Measurements from ENCODE around the gene SHD. TPM values are rescaled to one million over a fixed set of nuclear protein-coding genes. Genes with fewer than 3 reads are reported as not detected.

The SHD gene
- total and polyA plus RNA-seq, 2 of the 8 experiments (the other 6 are each of a cell fraction or from before 2014, with no cell fraction given) = 5.8 to 10.7 TPM

DNA sequence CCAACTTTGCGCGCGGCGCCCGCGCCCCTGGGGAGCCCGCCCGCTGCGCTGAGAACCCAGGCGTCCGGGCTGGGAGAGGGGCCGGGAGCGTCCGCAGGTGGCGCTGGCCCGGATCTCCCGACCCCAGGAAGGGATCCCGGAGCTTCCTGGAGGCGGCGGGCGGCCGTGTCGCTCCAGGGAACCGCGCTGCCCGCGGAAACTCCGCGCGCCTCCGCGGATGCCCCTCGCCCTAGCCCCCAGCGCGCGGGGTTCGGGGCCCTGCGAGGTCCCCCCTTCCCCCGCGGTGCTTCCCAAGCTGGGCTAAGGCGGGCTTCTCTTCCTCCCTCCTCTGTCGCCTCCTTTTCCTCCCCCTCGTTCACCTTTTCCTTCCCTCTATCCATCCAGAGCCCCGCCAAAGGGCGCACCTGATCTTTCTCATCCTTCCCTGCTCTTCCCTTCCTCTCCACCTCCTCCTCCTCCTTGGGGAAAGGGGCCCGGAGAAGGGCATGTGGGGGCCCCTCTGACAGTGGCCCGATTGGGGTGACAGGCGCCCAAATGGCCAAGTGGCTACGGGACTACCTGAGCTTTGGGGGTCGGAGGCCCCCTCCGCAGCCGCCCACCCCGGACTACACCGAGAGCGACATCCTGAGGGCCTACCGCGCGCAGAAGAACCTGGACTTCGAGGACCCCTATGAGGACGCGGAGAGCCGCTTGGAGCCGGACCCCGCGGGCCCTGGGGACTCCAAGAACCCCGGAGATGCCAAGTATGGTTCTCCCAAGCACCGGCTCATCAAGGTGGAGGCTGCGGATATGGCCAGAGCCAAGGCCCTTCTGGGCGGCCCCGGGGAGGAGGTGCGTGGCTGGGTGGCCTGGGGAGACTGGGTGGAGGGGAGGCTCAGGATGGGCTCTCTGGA lies 710 bp downstream of the SHD start:
- peak overlapping the region; percentile 78 to 88 for H3K4me2 ChIP-seq (ENCODE audit: insufficient read depth in 1 of 2, low read depth in 2 of 2, low read length in 2 of 2)
- CTCF ChIA-PET (ENCODE audit: partially characterized antibody) = interaction anchor here (0.7 to 4.2 kb wide), 10 partner anchors 13 to 84 kb away, joined by 3 to 27 read pairs (median 4); no protein-coding TSS in a partner anchor
- 0 out of 2 replicates have a peak, but pooled peaks have one; percentile 4 for TF ChIP-seq EGR1 (IDR thresholded peaks at IDR 0.05; ENCODE audit: borderline replicate concordance, low read depth, low read length)
- no peak for TF ChIP-seq TBP (IDR thresholded peaks at IDR 0.05; ENCODE audit: low read depth, low read length)
- peak; percentile 52 for TF ChIP-seq EZH2 (IDR thresholded peaks at IDR 0.05; ENCODE audit: low read depth, low read length, severe bottlenecking)
- 0 out of 2 replicates have a peak, but pooled peaks have one; percentile 27 for TF ChIP-seq PHF8 (conservative IDR thresholded peaks at IDR 0.05; ENCODE audit: low read depth, low read length)
- TF ChIP-seq, protein P1, sequence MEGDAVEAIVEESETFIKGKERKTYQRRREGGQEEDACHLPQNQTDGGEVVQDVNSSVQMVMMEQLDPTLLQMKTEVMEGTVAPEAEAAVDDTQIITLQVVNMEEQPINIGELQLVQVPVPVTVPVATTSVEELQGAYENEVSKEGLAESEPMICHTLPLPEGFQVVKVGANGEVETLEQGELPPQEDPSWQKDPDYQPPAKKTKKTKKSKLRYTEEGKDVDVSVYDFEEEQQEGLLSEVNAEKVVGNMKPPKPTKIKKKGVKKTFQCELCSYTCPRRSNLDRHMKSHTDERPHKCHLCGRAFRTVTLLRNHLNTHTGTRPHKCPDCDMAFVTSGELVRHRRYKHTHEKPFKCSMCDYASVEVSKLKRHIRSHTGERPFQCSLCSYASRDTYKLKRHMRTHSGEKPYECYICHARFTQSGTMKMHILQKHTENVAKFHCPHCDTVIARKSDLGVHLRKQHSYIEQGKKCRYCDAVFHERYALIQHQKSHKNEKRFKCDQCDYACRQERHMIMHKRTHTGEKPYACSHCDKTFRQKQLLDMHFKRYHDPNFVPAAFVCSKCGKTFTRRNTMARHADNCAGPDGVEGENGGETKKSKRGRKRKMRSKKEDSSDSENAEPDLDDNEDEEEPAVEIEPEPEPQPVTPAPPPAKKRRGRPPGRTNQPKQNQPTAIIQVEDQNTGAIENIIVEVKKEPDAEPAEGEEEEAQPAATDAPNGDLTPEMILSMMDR (IDR thresholded peaks at IDR 0.05; ENCODE audit: control extremely low read depth in 1 of 3, insufficient read depth in 1 of 3, low read depth in 1 of 3, low read length in 3 of 3) = no peak
- no peak for TF ChIP-seq BCL11A (IDR thresholded peaks at IDR 0.05; ENCODE audit: low read depth in 2 of 2, low read length in 2 of 2)
- TF ChIP-seq KDM4A (IDR thresholded peaks at IDR 0.05; ENCODE audit: low read depth, low read length, severe bottlenecking) = peak; percentile 71

More for the DNA sequence above, 710 bp downstream of the SHD start:
- no peak overlapping the region for H3K56ac ChIP-seq (replicated peaks; ENCODE audit: insufficient read length, low read depth, low read length)
- no peaks in the 10 kb centered on the region for H3K79me2 ChIP-seq (ENCODE audit: control insufficient read depth in 1 of 2, insufficient read depth in 2 of 2, low read length in 2 of 2)
- no peaks in the 10 kb centered on the region for H4K20me1 ChIP-seq (replicated peaks in 1 of 2; ENCODE audit: control insufficient read depth in 1 of 2, insufficient read depth in 2 of 2, low read length in 2 of 2)
- H2BK120ac ChIP-seq (replicated peaks; ENCODE audit: low read depth, low read length) = no peak overlapping the region
- DNase-seq (ENCODE audit: low read depth in 1 of 2, low spot score in 2 of 2) (peak in 1 of 2 experiments; percentile 61), FAIRE-seq (no peak)
- no peaks in the 10 kb centered on the region for H3K79me1 ChIP-seq (ENCODE audit: low read depth, low read length)
- no peaks in the 10 kb centered on the region for H3K36me3 ChIP-seq (ENCODE audit: control insufficient read depth in 2 of 4, insufficient read depth in 4 of 4, low read length in 3 of 4)
- H3K23me2 ChIP-seq (ENCODE audit: low read depth, low read length) = peaks cover 9% of the 10 kb centered on the region; the same call in 1 of the 2 replicates
- peak overlapping the region; percentile 49 to 88 (median 57) for H3K4me3 ChIP-seq (ENCODE audit: extremely low read depth in 1 of 4, insufficient read depth in 2 of 4, low read depth in 3 of 4, low read length in 4 of 4)
- H3K14ac ChIP-seq (ENCODE audit: insufficient read length) = no peak overlapping the region
- H4K8ac ChIP-seq (ENCODE audit: extremely low read depth, insufficient read depth, low read length) = peak overlapping the region; percentile 11; the same call in 1 of the 2 replicates
- H4K91ac ChIP-seq (replicated peaks; ENCODE audit: insufficient read length, low read length) = no peak overlapping the region
- H3K9ac ChIP-seq (replicated peaks in 1 of 4; ENCODE audit: extremely low read depth in 1 of 4, low read depth in 3 of 4, low read length in 3 of 4) = peak overlapping the region in 1 of 4 experiments; percentile 31; a peak in 3 of 7 replicates
- H2BK20ac ChIP-seq (ENCODE audit: low read length) = no peak overlapping the region
- no peak overlapping the region; the same call in none of the 2 replicates for H3K18ac ChIP-seq (ENCODE audit: extremely low read depth, low read length)
- no peak overlapping the region; the same call in 1 of the 2 replicates for H2BK15ac ChIP-seq (ENCODE audit: low read length)
- H3K23ac ChIP-seq (ENCODE audit: insufficient read length) = no peak overlapping the region
- H3K9me3 ChIP-seq (ENCODE audit: insufficient read depth in 2 of 2, low read depth in 1 of 2, low read length in 1 of 2) = no peaks in the 10 kb centered on the region
- no peak overlapping the region for H4K5ac ChIP-seq (ENCODE audit: insufficient read length, low read depth, low read length)
- POLR2A ChIA-PET (ENCODE audit: partially characterized antibody) = interaction anchor here (0.6 to 2.4 kb wide), 8 partner anchors 12 to 1348 kb away, joined by 3 to 11 read pairs (median 3); no protein-coding TSS in a partner anchor
- no peak overlapping the region for H2AK5ac ChIP-seq (ENCODE audit: low read depth, low read length)
- H3K27ac ChIP-seq (ENCODE audit: low read depth, low read length) = no peak overlapping the region
- no peak overlapping the region for H3K4ac ChIP-seq (replicated peaks; ENCODE audit: insufficient read length, low read depth, low read length)
- peaks cover 0 to 4% (median 1%) of the 10 kb centered on the region in 4 experiments; a peak in 5 of 7 replicates for H3K4me1 ChIP-seq (replicated peaks in 1 of 4; ENCODE audit: control insufficient read depth in 3 of 4, insufficient read depth in 4 of 4, low read length in 3 of 4)
- no peak overlapping the region; the same call in 1 of the 2 replicates for H2AFZ ChIP-seq (ENCODE audit: low read length)
- no peak overlapping the region for H2BK12ac ChIP-seq (ENCODE audit: low read depth, low read length)
- 9% methylated on average over 33 of the region's 71 CpGs; no CpG with 5 or more reads in 1 of the 2 experiments for WGBS, 2 experiments (ENCODE audit: extremely low coverage in 1 of 2, insufficient coverage in 1 of 2, insufficient read length in 1 of 2, insufficient replicate concordance in 2 of 2, low coverage in 1 of 2, low lambda C conversion rate in 2 of 2, missing lambda C conversion rate in 1 of 2)
- H2BK5ac ChIP-seq (ENCODE audit: low read depth, low read length) = no peak overlapping the region; the same call in 1 of the 2 replicates
- peaks cover 9 to 35% (median 29%) of the 10 kb centered on the region in 4 experiments for H3K27me3 ChIP-seq (replicated peaks in 1 of 4; ENCODE audit: control insufficient read depth in 3 of 4, extremely low read depth in 1 of 4, insufficient read depth in 3 of 4, low read length in 3 of 4)
